GM19023 (cell line): ENCODE measurements around the gene FRY.

ENCODE experiments used
- ATAC-seq: cut with Tn5 transposase; IDR thresholded peaks from one replicate; pipeline ENCODE4 v1.9.1; 2021; ENCODE audit warnings: mild to moderate bottlenecking, moderate library complexity; ENCODE audit not compliant: unreplicated experiment

FRY gene

DNA sequence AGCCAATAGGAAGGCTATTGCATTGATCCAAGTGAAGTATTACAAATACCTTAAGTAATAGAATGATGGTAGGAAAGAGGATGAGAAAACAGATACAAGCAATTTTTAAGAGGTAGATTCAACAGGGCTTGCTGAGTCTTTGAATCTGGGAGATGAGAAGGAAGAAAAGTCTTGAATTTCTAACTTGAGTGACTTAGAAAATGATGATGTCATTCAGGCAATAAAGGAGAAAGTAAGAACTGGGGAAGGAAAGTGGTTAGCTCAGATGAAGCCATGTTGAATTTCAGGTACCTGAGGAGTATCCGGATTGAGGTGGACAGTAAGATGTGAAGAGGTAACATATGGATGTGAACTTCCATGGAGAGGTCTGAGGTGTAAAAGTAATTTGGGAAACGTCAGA, 15.5 kb upstream of the FRY start:
- ATAC-seq, result no peak

- ATAC-seq, result no peak
Measured at GRCh38 chr13:32016631-32017030, 14.9 kb upstream of the FRY start.

- ATAC-seq, result no peak
Measured at GRCh38 chr13:32017474-32017873, 14.1 kb upstream of the FRY start.

DNA sequence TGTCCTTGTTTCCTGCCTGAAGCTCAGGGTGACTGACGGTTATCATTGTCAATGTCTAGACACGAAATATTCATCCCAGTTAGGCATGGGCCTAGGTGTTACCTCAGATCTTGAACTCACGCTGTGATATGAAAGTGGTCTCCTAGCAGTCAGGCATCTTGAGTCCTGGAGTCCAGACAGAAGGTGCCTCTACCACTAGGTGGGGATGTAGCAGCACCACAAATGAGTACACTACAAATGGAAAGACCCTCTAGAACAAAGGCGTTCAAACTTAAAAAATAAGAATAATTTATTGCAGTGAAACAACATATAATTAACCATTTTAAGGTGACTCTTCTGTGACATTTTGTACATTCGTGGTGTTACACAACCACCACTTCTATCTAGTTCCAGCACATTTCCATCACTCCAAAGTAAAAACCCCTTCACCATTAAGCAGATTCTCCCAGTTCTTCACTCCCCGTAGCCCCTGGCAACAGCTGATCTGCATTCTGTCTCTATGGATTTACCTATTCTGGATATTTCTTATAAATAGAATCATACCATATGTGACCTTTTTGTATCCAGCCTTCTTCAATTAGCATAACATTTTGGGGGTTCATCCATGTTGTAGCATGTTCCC, 11.9 kb upstream of the FRY start:
- peak; percentile 66 for ATAC-seq

DNA sequence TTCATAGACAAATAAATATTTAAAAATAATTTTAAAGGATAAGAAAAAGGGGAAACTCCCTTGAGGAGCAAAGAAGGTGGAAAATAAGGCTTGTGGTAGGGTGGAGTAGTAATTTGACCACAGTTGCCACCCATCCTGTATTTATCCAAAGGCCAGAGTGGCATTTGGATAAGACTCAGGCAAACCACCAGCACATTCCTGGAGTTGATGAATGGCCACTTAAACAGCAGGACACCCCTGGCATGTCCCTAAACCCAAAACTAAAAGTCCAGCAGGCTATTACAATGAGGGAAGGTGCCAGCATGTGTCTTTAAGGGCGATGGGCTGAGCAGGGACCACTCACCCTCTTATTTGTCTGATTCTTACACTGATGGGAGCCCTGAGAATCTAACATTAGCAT, 9.8 kb upstream of the FRY start:
- no peak for ATAC-seq

DNA sequence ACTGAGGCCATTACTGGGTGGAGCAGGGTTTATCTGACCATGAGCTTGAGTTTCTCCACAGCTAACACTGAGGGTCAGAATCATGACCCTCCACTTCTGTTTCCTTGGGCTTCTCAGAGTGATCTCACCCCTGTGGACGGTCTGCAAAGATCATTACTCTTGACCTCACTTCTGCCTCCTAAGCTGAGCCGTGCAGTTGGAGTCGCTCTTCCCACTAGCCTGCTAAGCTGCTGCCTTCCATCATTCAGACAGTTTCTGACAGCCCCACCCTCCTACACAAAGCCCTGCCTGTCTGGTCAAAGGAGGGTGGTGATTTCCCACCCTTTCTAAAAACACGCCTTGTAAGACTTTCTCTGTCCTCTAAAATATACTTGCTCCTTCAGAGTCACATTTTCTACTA, 9.3 kb upstream of the FRY start:
- ATAC-seq, result no peak

GRCh38 chr13:32023096-32023495, 8.5 kb upstream of the FRY start:
- ATAC-seq, result no peak

DNA sequence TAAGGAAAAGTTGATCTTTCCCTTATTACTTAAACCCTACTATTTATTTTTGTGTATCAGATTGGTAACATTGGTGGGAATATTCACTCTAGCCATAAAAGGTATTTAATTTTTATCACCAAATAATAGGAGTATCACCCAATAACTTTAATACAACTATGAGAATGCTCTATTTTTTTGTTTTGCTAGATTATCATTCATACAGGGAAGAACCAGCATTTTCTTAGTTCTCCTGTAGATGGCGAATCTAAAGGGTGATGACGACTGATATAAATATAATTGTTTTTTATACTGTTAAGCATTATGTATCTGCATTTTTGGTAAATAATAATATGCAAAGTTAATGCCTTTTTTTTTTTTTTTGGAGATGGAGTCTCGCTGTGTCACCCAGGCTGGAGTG, 7.9 kb upstream of the FRY start:
- ATAC-seq, result no peak

- ATAC-seq, result no peak
Measured at GRCh38 chr13:32024750-32025149, 6.8 kb upstream of the FRY start.

DNA sequence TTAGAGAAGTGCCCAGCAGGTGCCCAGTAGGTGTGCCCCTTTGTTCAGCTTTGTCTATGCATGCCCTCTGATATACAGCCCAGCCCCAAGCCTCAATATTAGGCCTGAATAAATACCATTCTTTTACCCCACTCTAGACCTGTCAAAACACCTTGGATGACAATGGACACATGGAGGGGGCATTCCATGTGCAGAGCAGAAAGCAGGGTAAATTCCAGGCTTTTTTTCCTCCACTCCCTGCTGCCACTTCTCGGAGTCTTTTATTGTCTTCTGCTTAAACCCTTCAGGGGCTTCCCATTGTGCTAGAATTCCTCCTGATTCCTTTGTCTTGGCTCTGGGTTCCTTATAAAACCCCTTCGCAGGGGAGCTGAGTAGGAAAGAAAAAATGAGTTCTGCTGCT, 5.8 kb upstream of the FRY start:
- ATAC-seq, result no peak

DNA sequence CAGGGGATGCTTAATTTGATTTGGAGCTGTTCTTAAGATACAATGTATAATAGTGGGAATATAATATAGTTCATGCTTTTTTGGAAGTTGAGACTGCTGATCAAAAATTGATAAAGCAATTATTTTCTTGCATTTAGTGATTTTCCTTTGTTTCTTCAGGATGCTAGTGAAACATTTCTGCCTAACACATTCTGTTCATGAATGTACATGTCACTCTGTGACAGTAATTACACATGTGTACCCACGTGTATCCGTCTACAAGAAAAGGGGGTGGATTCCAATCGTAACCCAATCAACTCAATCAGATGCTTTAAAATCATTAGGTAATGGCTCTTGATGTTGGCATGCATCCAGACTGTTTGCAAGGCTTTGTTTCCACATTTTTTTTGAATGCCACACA, 5.0 kb upstream of the FRY start:
- no peak for ATAC-seq

DNA sequence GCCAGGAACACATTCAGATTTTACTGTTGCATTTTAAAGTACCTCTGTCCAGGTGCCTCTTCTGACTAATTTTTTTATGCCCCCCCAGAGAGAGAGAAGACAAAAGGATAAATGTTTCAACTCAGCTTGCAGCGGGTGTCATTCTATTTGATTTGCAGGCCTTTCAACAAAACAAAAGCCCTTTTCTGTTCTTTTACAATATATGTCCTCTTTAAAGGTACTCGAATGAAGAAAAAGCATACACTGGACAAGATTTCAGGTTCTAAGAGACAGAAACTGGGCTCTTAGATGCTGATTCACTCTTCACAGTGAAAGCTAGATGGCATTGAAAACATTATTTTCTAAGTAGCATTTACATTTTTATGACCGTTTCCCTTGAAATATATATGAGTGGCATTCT, 2.9 kb upstream of the FRY start:
- no peak for ATAC-seq

GRCh38 chr13:32029684-32030083, 1.9 kb upstream of the FRY start:
- ATAC-seq, result no peak

DNA sequence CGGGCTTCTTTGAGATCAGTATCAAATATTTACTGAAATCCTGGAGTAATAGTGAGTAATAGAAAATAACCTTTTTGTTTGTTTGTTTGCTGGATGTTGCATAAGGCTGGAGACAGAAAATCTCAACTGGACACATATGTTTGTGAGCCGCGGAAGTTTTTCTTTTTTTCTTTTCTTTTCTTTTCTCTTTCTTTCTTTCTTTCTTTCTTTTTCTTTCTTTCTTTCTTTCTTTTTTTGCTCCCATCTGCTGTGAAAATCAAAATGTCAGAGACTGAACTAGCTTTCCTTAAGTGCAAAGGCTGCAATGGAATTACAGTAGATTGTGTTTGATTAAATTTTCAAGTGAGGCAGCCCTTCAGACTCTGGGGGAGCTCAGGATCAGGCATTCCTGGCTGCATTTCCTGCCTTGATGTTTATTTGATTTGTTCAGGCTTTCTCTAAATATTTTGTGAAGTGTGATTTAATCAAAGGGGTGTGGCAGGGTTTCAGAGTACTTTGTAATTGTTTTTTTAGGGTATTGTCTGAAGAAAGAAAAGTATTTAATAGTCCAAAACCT, 319 bp downstream of the FRY start:
- no peak for ATAC-seq

DNA sequence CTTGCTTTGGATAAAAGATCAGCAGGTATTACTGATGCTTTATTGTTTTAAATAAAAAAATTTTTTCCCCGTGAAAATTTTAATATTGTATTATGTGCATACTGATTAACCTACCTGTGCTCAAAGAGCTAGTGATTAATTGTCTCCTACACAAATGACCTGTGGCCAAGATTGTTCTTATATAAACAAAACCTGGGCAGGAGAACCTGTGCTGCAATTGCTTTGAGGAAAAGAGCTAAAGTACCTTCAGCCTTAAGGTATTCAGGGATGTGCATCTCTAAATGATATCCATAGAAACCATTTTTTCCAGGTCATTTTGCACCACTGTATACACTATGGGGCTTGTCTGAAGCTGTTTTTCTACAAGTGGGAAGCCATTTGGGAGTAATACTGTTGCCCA, 1.2 kb downstream of the FRY start:
- no peak for ATAC-seq

GRCh38 chr13:32033744-32034143, 2.2 kb downstream of the FRY start:
- ATAC-seq, result no peak

GRCh38 chr13:32035716-32036115, 4.1 kb downstream of the FRY start:
- no peak for ATAC-seq

DNA sequence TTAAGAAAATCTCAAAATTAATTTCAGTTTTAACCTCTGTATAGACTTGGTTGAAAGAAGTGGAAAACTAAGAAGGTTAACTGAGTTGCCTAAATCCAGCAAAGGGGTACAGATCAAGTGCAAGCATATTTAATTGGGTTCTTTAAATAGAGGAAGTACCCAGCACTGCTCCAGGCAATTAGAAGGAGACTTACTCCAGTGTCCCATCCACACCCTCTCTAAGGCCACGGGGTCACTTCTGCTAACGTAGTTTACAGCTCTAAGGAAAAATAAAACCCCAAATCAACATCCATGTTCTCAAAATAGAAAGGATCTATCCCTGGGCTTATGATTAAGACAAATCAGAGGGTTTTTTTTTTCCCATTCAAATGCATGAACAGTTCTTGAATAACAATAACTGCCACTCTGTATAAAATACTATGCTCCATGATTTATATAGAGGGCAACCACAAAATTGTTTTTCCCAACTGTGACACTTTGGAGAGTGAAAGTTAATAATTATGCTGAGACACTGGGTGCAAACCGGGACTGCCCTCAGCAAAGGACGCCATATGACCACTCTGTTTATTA, 4.6 kb downstream of the FRY start:
- no peak for ATAC-seq

GRCh38 chr13:32036757-32037156, 5.2 kb downstream of the FRY start:
- no peak for ATAC-seq

DNA sequence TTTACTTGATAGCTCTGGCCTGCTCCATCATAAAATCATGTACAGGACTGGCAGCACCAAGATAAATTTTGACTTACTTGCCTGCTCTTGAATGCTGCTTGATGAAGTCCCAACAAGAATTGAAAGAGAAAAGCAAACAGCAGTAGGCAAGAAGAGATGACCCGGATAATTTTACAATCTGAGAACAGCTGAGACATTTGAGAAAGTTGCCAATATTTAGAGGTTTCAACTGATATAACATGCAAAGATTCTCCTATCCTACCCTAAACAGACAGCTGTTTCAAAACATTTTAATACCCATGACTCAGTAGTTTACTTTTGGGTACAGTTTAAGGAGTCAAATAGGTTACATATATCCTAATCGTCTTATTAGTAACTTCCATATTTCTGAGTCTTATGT, 5.9 kb downstream of the FRY start:
- no peak for ATAC-seq

DNA sequence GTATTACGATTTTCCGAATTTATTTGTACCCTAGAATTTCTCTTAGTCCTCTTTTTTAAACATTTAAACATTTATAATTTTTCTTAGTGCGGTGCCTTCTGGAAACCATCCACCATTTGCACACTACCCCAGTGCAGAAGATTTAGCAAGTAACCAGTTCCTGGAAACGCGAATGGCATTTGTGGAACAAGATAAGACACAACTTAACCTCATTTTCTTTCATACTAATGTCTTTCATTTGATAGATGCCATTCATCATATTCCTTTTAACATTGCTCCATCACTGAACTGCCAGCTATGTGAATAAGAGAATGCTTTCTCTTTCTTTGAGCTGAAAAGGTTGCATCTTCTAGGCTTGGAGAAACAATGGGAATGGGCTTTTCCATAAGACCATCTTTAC, 6.8 kb downstream of the FRY start:
- no peak for ATAC-seq

DNA sequence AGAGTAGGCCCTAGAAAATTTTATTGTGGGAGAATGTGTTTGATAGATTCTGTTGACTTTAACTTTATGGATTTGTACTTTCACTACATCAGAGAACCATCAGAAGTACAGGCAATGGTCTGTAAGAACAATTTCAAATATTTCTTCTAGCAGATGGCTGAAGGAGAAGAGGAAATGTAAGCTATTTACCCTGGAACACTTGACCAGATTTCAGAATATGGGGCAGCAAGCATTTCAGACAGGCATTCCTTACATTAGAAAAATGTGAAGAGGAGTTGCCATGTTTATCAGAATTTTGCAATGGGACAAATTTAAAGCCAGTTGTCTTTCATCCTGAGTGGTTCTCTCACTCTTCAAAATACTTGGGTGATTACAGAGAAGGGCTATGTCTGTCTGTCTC, 7.5 kb downstream of the FRY start:
- ATAC-seq, result no peak

- no peak for ATAC-seq
Measured at GRCh38 chr13:32039528-32039927, 8.0 kb downstream of the FRY start.
